NCI-H82 treated with DMSO at 0.1 percent for 48 hours (cell line): ENCODE results near the gene ARHGAP6.
"Not testable (repeated sequence)": the region's sequence is repeated elsewhere in the genome, so short reads cannot be mapped to it uniquely, and the experiment has no call there.

Experiments
- DNase-seq: peaks from one replicate; lab custom pipeline; 2025; ENCODE audit not compliant: unreplicated experiment; lab: John Stamatoyannopoulos, UW

The ARHGAP6 gene

DNA sequence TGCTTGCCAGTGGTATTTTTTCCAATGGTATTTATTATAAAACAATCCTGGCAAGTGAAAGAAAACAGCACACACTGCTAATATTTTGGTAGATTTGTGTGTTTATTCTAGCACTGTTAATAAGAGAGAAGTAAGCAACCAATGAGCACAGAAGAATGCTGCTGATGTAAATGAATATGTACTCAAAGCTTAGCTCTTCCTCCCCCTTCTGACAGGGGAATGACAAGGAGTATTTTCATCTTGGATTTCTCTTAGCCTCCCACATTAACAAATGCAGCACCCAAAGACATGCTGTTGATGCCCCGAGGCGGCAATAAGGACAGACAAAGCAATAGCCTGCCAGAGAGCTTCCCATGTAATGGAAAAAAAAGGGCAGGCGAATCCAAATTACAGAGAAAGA is 18.6 kb downstream of the ARHGAP6 start:
- DNase-seq, result no peak

DNA sequence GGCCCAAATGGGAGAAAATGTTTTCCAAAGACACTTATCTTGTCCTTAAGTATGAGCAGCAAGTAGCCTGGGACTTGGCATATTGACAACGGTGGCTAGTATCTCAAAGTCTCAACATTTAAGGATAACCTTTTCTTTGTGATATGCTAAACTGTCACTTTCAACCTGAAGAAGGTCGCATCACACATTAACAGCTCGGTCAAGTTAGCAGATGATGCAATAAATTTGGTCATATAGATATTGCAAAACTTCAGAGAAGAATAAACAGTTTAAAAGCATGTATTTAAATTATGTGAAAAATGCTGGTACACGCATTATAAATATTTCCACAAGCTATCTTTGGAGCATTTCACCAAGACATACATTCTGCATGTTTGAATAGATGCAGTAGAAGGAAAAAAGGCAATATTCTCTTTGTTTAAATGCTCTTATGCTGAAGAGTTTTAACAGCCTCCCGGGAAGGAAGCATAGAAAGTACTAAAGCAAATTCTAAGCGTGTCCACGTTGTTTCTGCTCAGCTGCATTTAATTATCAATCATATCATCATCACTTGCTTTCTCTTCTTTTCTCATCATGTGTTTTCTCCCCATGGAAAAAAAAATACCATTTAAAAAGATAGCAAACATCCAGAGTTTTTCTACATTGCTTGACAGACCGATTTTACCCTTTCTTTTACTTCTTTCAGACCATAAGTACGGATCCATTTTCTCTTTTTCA is 24.2 kb downstream of the ARHGAP6 start:
- DNase-seq, result no peak

DNA sequence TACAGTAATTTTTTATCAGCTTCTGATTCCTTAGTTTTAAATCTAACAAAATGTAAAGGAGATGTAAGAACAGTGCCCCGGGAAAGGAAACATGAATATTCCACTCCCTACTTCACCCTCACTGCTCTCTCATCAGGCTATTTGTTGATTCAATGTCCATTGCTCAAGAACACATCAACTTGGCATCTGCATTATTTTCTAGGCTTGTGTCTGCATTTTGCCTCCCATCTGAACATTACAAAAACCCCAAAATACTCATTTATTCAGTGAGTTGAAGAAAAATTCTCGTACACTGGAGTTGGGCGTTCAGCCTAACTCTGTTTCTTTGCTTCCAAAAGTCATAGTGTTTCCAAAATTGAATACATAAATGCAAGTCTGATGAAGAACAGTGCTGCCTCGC is 25.6 kb downstream of the ARHGAP6 start:
- DNase-seq, result no peak

DNA sequence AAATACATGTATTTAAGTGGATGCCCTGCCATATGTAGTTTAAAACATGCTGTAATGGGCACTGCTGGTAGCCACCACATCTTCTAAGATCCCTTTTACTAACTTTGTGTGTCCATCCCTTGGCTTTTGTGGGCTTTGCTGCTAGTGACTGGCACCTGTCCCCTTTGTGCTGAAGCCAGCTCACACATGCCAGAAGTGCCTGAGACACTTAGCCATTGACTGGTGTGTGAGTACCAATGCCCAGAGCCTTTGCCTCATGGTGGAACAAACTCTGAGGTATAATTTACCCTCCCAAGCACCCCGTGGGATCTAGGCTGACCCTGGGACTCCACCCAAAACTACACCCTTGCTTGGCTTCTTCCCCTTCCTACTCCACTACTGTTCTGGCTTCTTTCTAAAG is 33.0 kb downstream of the ARHGAP6 start:
- DNase-seq, result no peak

DNA sequence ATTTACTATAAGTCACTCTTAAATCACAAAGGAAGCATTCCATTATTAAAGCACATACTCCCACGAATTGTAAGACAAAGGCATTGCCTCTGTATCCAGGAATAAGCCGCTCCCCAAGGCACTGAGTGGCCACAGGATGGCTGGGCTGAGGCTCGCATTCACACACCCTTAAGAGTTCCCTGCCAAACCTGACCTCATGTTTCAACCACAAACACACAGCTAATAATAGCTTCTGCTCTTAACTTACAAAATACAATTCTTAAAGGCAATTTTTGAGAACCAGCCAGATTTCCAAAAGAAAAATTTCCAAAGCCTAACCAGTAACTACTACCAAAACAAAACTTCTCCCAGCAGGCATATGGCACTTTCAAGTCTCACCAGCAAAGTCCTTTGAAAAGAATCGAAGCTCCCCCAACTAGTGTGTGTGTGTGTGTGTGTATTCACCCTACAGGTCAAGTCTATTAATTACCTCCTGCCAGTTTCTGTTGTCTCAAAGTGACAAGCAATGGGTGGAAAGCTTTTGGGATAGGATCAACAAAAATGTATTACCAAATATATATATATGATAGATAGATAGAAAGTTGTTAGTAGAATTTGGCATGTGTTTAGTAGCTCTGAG is 36.0 kb downstream of the ARHGAP6 start:
- no peak for DNase-seq

DNA sequence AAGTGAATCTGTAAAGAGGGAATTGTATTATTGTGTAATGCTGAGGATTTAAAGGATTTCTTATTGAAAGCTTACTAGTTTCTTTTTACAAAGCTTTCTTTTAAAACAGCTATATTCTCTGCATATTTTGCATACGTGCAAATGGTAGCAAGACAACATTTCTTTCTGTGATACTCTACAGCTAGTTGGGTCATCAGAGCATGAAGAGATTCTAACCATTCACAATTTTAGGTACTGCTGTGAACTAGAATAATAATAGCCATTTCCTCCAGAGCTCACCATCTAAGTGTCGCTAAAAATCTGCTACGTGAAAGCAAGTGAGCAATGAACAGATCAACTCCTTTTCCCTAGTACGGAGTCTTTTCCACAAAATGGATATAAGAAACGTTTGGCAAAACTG is 37.3 kb downstream of the ARHGAP6 start:
- no peak for DNase-seq

DNA sequence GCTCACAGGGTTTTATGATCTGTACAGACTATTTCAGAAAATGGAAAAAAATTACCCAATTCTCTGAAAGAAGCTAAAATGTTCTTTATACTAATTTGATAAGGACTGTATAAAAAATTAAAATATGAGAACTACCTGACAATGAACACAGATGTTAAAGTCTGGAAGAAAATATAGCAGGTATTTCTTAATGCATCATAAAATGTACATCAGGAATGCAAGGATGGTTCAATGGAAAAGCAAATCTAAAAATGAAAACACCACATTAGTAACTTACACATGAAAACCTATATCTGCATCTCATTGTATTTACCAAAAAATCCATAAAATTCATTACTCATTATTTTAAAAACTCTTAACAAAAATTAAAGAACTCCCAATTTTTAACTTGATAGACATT is 39.4 kb downstream of the ARHGAP6 start:
- no peak for DNase-seq

DNA sequence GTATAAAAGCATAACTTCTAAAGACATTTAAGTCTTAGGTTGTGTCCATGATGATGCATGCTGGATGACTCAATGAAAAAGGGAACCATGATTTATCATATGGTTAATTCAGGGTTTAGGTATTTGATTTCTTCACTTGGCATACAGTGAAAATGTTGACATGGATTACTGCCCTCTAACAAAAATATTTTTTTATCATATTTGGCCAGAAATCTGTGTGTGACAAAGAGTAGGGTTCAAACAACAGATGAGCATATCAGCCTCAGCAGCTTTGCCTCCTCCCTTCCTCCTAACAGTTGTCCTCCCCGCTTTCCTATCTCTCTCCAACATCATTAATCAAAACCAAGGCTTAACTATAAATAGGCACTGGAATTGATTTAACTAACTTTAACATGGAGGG is 46.3 kb downstream of the ARHGAP6 start:
- DNase-seq, result no peak

DNA sequence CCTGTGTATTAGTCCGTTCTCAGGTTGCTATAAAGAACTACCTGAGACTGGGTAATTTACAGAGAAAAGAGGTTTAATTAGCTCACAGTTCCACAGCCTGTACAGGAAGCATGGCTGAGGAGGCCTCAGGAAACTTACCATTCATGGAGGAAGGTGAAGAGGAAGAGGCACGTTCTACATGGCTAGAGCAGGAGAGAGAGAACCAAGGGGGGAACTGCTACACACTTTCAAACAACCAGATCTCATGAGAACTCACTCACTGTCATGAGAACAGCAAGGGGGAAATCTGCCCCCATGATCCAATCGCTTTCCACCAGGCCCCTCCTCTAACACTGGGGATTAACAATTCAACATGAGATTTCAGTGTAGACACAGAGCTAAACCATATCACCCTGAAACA is 51.5 kb downstream of the ARHGAP6 start:
- not testable (repeated sequence) for DNase-seq

DNA sequence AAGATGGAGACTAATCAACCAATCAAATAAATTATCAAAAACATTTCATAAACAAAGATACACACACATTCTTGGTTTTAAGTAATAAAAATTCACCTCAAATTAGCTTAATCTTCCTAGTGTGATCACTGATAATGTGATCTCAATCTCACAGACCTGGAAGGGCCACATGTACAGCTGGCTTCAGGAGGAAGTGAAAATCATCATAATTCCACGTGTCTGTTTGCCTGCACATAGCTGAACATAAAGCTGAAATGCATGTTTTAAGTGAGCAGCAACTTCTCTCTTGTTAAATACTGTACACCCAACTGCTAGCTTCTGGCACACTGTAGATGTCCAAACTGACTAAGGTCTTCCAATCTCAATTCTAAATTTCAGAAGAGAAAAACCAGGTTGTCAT is 53.8 kb downstream of the ARHGAP6 start:
- no peak for DNase-seq

DNA sequence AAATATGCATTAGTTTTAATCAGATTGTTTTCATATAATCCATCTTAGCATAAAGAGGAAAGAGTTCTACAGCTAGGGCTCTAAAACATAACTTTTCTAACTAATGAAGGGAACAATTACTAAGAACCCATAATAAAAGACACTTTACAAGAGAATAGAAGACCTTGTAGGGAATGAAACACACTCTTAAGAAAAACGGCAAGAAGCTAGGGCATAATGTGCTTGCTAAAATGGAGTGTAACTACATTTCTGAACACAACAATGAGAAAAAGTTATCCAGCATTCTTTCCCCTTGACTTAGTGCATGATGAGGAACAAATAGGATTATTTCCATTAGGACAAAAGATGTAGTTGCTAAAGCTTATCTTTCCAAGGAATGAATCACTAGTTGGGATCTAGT is 54.6 kb downstream of the ARHGAP6 start:
- DNase-seq, result no peak

DNA sequence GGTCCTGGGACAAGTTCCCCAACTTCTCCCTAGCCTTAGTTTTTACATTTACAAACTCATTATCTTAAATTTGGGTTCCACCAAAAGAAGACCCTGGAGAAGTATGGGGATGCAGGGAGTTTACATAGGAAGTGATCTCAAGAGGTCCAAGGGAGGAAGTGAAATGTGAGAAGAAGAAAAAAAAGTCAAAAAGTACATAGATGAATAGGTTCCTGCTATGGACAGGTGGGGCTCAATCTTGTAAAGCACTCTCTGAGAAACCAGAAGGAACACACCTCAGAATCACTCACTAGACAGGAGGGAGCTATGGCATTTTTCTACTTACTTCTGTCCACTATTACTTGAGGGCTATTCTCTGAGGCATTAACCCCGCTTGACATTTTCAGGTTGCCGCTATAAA is 56.6 kb downstream of the ARHGAP6 start:
- DNase-seq, result no peak

DNA sequence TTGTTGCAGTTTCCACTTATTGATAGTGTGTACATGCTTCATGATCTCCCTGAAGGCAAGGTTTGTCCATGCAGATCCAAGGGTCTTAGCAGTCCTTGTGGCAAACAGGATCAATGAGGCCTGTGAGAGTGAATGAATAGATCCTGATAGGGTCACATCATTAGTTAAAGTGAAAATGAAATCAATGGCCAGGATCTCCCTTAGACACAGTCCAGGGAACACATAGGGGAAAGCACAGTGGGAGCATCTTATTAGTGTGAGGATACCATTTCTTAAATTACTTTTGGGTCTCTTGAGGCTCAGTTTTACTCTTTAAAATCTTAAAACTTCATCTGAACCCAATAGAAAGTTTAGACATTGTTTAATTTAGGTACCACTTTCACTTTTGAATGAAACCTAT is 59.3 kb downstream of the ARHGAP6 start:
- no peak for DNase-seq

DNA sequence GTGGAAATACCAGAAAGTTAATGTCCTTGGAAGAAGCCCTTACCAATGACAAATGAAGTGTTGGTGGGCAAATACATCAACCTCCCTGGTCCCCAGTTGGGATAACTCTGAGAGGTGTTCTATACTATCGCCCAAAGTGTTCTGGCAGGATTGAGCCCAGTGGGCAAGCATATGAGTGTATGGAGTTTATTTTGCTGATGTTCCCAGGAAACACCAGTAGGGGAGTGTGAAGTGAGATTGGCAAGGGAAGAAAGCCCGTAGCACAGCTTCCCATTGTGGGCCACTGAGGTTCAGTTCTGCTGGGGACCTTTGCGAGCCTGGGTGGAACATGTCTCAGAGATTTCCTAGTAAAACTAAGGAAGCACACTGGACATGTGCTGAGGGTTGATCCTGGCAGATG is 65.1 kb downstream of the ARHGAP6 start:
- no peak for DNase-seq

DNA sequence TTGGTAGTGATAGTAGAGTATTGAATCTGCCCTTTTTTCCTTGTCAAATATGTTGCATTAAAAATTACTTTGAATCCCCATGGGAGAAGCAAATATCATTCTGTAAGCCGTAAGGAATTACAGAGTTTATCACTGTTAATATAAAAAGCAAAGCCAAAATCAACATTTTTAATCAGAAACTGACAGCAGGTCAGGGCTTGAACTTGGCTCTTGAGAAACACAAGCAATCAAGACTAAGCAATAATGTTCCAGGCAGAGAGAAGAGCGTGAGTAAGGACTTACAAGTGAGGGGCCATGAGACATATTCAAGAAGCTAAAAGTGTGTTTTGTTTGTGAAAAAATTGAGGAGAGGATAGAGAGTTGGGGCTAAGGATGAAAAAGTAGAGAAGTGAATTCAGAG is 68.2 kb downstream of the ARHGAP6 start:
- no peak for DNase-seq

DNA sequence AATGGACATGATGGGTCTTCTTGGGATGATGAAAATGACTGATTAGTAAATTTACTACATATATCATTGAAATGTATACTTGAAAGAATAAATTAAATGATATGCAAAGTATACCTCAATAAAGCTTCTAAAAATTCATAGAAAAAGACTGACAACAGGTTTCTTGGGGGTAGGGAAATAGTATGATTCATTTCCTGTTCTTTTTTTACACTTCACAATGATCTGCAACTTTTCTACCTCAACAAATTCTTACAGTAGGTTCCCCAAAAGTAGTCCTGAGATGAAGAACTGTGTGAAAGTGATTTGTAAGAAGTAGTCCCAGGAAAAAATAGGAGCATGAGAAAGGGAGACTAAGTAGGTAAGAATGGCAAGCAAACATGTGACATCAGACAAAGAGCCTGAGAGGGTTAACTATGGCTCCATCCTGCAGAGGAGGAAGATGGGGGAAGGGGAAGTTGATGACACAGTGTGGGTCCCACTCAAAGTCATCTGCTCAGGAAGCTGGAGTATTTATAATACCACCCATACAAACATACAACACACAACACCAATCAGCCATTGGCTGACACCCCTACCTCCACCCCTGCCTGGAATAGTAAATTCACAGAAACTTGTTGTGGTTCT is 73.9 kb downstream of the ARHGAP6 start:
- DNase-seq, result no peak

DNA sequence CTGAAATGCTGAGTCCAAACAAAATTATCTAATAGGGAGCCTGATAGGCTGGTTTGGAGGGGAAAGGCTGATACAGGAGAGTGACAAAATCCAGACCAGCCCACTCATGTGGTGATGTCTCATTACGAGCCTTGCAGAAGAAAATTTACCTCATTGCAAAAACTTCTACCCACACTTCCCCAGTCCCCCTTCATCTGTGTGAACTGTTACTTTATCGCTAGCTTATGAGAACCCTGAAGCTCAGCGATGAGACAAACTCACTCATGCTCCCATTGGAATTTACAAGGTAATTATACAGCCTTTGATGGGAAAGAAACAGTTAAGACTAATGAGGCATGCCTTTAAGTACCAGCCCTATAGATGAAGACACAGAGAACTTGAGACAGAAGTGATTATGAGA is 76.1 kb downstream of the ARHGAP6 start:
- DNase-seq, result no peak

DNA sequence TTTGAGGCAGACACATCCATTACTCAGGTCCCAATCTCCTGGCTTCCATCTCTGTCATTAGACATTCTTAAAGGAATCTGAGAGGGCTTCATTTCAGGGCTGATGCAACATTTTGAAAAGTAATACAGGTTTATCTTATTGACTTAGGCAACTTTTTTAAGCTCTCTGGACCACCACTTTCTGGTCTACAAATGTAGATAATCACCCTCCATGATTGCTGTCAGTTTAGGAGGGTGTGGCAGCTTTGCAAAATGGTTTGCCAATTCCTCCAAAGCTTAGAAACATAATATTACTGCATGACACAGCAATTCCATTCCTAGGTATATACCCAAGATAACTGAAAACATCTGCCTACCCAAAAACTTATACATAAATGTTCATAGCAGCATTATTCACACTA is 77.6 kb downstream of the ARHGAP6 start:
- DNase-seq, result no peak

DNA sequence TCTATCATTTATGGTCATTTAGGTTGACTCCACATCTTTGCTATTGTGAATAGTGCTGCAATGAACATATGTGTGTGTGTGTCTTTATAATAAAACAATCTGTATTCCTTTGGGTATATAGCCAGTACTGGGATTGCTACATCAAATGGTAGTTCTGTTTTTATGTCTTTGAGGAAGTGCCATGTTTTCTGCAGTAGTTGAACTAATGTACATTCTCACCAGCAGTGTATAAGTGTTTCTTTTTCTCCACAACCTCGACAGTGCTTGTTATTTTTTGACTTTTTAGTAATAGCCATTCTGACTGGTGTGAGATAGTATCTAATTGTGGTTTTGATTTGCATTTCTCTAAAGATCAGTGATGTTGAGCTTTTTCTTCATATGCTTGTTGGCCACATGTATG is 80.5 kb downstream of the ARHGAP6 start:
- no peak for DNase-seq

DNA sequence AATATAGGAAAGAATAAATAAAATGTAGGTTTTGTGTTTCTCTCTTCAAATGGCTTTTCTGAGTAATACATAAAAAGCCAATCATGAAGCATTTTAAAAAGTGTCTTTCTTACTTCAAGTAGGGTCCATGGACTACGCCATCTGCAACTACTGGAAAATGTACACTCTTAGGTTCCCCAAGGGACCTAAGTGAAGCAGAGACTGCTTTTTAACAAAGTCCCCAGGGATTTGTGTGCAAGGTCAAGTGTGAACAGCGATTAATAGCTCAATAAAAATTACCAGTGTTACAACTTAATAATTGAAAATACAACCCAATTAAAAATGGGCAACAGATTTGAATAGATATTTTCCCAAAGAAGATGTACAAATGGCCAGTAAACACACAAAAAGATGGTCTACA is 84.9 kb downstream of the ARHGAP6 start:
- DNase-seq, result no peak

DNA sequence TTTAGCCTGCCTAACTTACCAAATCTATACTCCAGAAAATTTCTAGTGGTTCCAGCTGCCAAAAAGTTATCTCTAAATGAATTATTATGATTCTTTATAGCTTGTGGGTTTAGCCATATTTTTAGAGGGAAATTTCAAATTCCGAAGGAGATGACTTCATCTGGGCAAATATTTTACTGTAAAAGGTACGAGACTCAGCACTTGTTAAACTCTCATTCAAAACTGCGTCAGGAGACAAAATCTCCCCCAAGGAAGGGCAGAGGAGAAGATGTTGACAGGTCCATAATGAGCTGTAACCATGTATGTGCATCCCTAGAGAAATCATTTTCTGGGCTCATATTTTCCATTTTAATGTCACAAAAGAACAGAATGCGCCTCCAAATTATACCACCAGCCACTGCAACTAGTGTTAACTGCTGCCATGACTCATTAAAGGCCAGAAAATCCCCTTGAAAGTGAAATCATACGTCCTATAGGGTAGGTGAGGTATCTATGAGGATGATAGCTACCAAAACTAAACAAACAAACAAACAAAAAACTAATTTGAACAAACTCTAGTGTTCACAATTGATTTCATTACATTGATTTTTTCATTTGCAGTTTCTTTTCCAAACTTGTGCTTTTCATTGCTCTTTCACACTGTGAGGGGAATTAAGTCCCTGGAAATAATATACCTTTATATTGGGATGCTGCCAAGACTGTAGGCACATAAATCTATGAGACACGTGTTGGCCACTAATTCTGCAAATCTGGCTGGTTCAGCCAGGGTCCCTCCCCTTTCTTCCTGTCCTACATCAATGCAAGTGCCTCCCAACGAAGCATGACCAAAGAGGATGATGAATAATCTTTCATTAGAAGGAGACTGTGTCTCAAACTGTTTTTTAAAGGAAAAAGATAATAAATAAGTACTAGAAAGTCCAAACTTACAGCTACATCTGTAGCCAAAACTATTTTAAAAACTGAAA is 85.8 kb downstream of the ARHGAP6 start:
- no peak for DNase-seq

DNA sequence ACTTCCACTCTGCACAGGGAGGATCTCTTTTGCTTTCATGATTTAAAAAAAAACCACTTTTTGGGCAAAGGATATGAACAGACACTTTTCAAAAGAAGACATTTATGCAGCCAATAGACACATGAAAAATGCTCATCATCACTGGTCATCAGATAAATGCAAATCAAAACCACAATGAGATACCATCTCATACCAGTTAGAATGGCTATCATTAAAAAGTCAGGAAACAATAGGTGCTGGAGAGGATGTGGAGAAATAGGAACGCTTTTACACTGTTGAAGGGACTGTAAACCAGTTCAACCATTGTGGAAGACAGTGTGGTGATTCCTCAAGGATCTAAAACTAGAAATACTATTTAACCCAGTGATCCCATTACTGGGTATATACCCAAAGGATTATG is 87.4 kb downstream of the ARHGAP6 start:
- not testable (repeated sequence) for DNase-seq
